Body of pancreas (tissue), 4 donors: ENCODE data around the gene DIS3L2. TPM values are rescaled to one million over a fixed set of nuclear protein-coding genes. Genes with fewer than 3 reads are reported as not detected.
"Not testable (repeated sequence)": the region's sequence is repeated elsewhere in the genome, so short reads cannot be mapped to it uniquely, and the experiment has no call there.

Source experiments
- ATAC-seq: fragments of 150-250 bp; one replicate; pipeline ENCODE4 v1.9.1; 2016
- DNase-seq, 4 donors: peaks; one replicate each; pipeline ENCODE4 v3.0.0-alpha.2; 2019
- H3K27ac ChIP-seq, 4 donors: fragments of 200-600 bp; sonication (generic); 1 replicate in 3 of 4; 2 replicates in 1 of 4; pipeline versions ENCODE4 v1.5.1 to v1.6.1; 2016 to 2019; ENCODE audit warnings: mild to moderate bottlenecking in 1 of 4, mixed read lengths in 1 of 4, moderate library complexity in 1 of 4
- H3K27me3 ChIP-seq, 2 donors: fragments of 200-600 bp; sonication (generic); one replicate each; pipeline ENCODE4 v1.6.0; 2016; ENCODE audit warnings: mild to moderate bottlenecking in 1 of 2
- H3K36me3 ChIP-seq, 2 donors: fragments of 200-600 bp; sonication (generic); replicated peaks in 1 of 2; 2 replicates each; pipeline ENCODE4 v1.5.1; 2016; ENCODE audit warnings: low read depth in 2 of 2; ENCODE audit not compliant: insufficient read depth in 1 of 2
- H3K4me1 ChIP-seq: fragments of 200-600 bp; sonication (generic); one replicate; pipeline ENCODE4 v1.6.0; 2016
- H3K4me3 ChIP-seq, 2 donors: fragments of 200-600 bp; sonication (generic); 1 replicate in 1 of 2; 2 replicates in 1 of 2; pipeline ENCODE4 v1.5.1; 2016 to 2019
- H3K9me3 ChIP-seq, 3 donors: fragments of 200-600 bp; sonication (generic); 1 replicate in 2 of 3; 2 replicates in 1 of 3; pipeline ENCODE4 v1.5.1; 2016
- CTCF ChIP-seq, 7 experiments: fragments of 450-650 bp in 4 of 7; fragments of 200-600 bp in 3 of 7; sonication (generic) in 3 of 7; IDR thresholded peaks; one replicate each; pipeline ENCODE4 v1.5.1; 2016 to 2019; ENCODE audit warnings: antibody characterized with exemption in 7 of 7
- POLR2A ChIP-seq, 3 donors: fragments of 450-650 bp; IDR thresholded peaks; one replicate each; pipeline ENCODE4 v1.6.1; 2016; ENCODE audit warnings: antibody characterized with exemption in 3 of 3, mild to moderate bottlenecking in 2 of 3
- WGBS, 2 donors: methylation state at CpG; one replicate each; pipeline ENCODE4 v1.1.5; 2017; 5-methylcytosine and 5-hydroxymethylcytosine counted together
- intact Hi-C: fragments of 100-400 bp; cut with DNase I; formaldehyde crosslinking; loops from one replicate; pipeline ENCODE4 v1.15.1; 2023
- total RNA-seq, 2 donors: library from RNA; depleted of rRNA; stranded (reverse); fragments of >200 nt; gene quantifications; one replicate each; pipeline ENCODE4 v1.1.0, GENCODE V29; 2016

Gene DIS3L2
- total RNA-seq, 2 donors from 2014 or later = 27.8 to 113 TPM

GRCh38 chr2:232323328-232323650 is 361.8 kb downstream of the DIS3L2 start:
- DNase-seq (no peak), ATAC-seq (no peak)
- no peak for TF ChIP-seq CTCF (IDR thresholded peaks at IDR 0.05)
- no peak for TF ChIP-seq POLR2A (IDR thresholded peaks at IDR 0.05)
- no peaks in the 10 kb centered on the region for H3K9me3 ChIP-seq
- no peak overlapping the region for H3K27ac ChIP-seq
- intact Hi-C loops = no loop called here
- WGBS, 2 donors = 100% methylated on average over 1 to 4 of the region's 4 CpGs
- H3K4me1 ChIP-seq = peaks cover 32% of the 10 kb centered on the region
- H3K4me3 ChIP-seq = no peak overlapping the region
- H3K36me3 ChIP-seq = no peaks in the 10 kb centered on the region
- no peaks in the 10 kb centered on the region for H3K27me3 ChIP-seq

- H3K27ac ChIP-seq, H3K27me3 ChIP-seq, ATAC-seq, H3K36me3 ChIP-seq, H3K4me3 ChIP-seq, H3K9me3 ChIP-seq, intact Hi-C loops, DNase-seq: not testable (repeated sequence)
- WGBS, 2 donors = 82 to 84% methylated on average over 3 to 6 of the region's 6 CpGs
- H3K4me1 ChIP-seq = peaks cover 30% of the 10 kb centered on the region
Measured at GRCh38 chr2:232323967-232324366, 362.5 kb downstream of the DIS3L2 start.

- intact Hi-C loops = loop anchor here (5.0 kb wide), 1 partner anchor 397 kb away; the partner anchor contains the start of gene NPPC
- 84 to 97% methylated on average over 4 of the region's 4 CpGs for WGBS, 2 donors
- H3K4me3 ChIP-seq = no peak overlapping the region
- H3K9me3 ChIP-seq = no peaks in the 10 kb centered on the region
- DNase-seq = no peak
- H3K4me1 ChIP-seq = peaks cover 22% of the 10 kb centered on the region
- H3K27me3 ChIP-seq = no peaks in the 10 kb centered on the region
- H3K36me3 ChIP-seq = no peaks in the 10 kb centered on the region
- H3K27ac ChIP-seq = no peak overlapping the region
- ATAC-seq = no peak
- TF ChIP-seq CTCF (IDR thresholded peaks at IDR 0.05) (no peak), POLR2A (IDR thresholded peaks at IDR 0.05) (no peak)
Measured at GRCh38 chr2:232324778-232325177, 363.3 kb downstream of the DIS3L2 start.

GRCh38 chr2:232325324-232326273 is 364.1 kb downstream of the DIS3L2 start:
- no peaks in the 10 kb centered on the region for H3K27me3 ChIP-seq
- no peaks in the 10 kb centered on the region for H3K36me3 ChIP-seq
- H3K4me1 ChIP-seq = peaks cover 14% of the 10 kb centered on the region
- DNase-seq = peak; percentile 34 to 74 (median 46)
- peak; percentile 52 for ATAC-seq
- H3K27ac ChIP-seq = no peak overlapping the region
- TF ChIP-seq POLR2A (IDR thresholded peaks at IDR 0.05) = no peak
- TF ChIP-seq CTCF (IDR thresholded peaks at IDR 0.05) = peak; percentile 27 to 64 (median 53)
- no peaks in the 10 kb centered on the region for H3K9me3 ChIP-seq
- H3K4me3 ChIP-seq = no peak overlapping the region
- intact Hi-C loops = loop anchor here (5.0 kb wide), 1 partner anchor 398 kb away; the partner anchor contains the start of gene NPPC
- WGBS, 2 donors = 70 to 77% methylated on average over 15 to 22 of the region's 24 CpGs

GRCh38 chr2:232326274-232327104 is 365.0 kb downstream of the DIS3L2 start:
- WGBS, 2 donors = 68% methylated on average over 8 to 9 of the region's 12 CpGs
- not testable (repeated sequence) for H3K27ac ChIP-seq, H3K4me1 ChIP-seq, H3K4me3 ChIP-seq, DNase-seq, H3K9me3 ChIP-seq, ATAC-seq, H3K36me3 ChIP-seq, H3K27me3 ChIP-seq
- peak in 3 of 7 experiments; percentile 7 to 50 (median 35) for TF ChIP-seq CTCF (IDR thresholded peaks at IDR 0.05)
- intact Hi-C loops = loop anchor here (5.0 kb wide), 1 partner anchor 399 kb away; the partner anchor contains the start of gene NPPC
